ENCODE results near the gene TDO2. TPM values are rescaled to one million over a fixed set of nuclear protein-coding genes. Genes with fewer than 3 reads are reported as not detected.

TDO2 gene
- total and polyA plus RNA-seq, 2 of the 4 experiments (the other 2 are of a cell fraction): 0.09 to 0.18 TPM

DNA sequence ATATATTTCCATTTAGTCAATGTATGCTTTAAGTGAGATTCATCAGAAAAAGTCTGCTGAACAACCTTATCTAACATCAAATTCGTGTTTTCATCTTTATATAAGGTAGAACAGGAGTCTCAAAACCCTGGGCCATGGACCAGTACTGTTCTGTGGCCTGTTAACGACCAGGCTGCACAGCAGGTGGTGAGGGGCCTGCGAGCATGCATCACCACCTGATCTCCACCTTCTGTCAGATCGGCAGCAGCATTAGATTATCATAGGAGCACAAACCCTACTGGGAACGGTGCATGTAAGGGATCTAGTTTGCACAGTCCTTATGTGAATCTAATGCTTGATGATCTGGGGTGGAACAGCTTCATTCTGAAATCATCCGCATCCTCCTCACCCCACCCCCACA lies 47.0 kb downstream of the TDO2 start:
- POLR2A ChIA-PET (ENCODE audit: unreplicated experiment): no interaction called here
- in situ Hi-C loops (cut with MboI; ENCODE audit: low sequenced_read_pairs): loop anchor here (5.0 to 25.0 kb wide), 5 partner anchors 143 to 1012 kb away; partner anchors contain the start of gene PDGFC
- no peak overlapping the region for H2BK15ac ChIP-seq (ENCODE audit: low read depth, low read length)

More for the DNA sequence above, 47.0 kb downstream of the TDO2 start:
- BruUV-seq (replicated peaks): no TSS peak
- no peaks in the 10 kb centered on the region for H3K79me1 ChIP-seq (ENCODE audit: low read depth in 1 of 2, low read length in 2 of 2)
- no peak overlapping the region for H2AK5ac ChIP-seq (ENCODE audit: low read depth, low read length)
- no peak for DNase-seq
- ATAC-seq (ENCODE audit: low read depth): no peak
- H3K27ac ChIP-seq (ENCODE audit: insufficient read depth, low read length): no peak overlapping the region
- no peaks in the 10 kb centered on the region for H3K36me3 ChIP-seq (ENCODE audit: control insufficient read depth, insufficient read depth, low read length)
- no peaks in the 10 kb centered on the region for H3K27me3 ChIP-seq (ENCODE audit: control insufficient read depth, insufficient read depth, low read length)
- WGBS, 2 experiments (ENCODE audit: extremely low coverage in 2 of 2, insufficient read length in 1 of 2): no CpG with 5 or more reads among the region's 6 CpGs
- H2AFZ ChIP-seq (replicated peaks; ENCODE audit: low read length, poor library complexity): no peak overlapping the region
- H4K20me1 ChIP-seq (ENCODE audit: insufficient read depth, low read length): no peaks in the 10 kb centered on the region
- no peak overlapping the region for H3K23ac ChIP-seq (ENCODE audit: low read depth, low read length)
- no peak overlapping the region; the same call in 1 of the 2 replicates for H3K4ac ChIP-seq (ENCODE audit: low read depth, low read length)
- no peak overlapping the region for H3K9ac ChIP-seq (ENCODE audit: low read depth, low read length)
- H2BK20ac ChIP-seq (ENCODE audit: low read depth, low read length): no peak overlapping the region
- H3K4me1 ChIP-seq (ENCODE audit: control insufficient read depth, insufficient read depth, low read length): peaks cover 9% of the 10 kb centered on the region
- intact Hi-C loops (cut with micrococcal nuclease): loop anchor here (10.0 kb wide), 1 partner anchor 1014 kb away; no protein-coding TSS in a partner anchor
- no peak overlapping the region for H4K8ac ChIP-seq (ENCODE audit: low read depth in 2 of 2, low read length in 2 of 2)
- TF ChIP-seq SMC3 (IDR thresholded peaks at IDR 0.05; ENCODE audit: low read depth, low read length): no peak
- no peak for TF ChIP-seq CEBPB (IDR thresholded peaks at IDR 0.05; ENCODE audit: low read depth, low read length)
- TF ChIP-seq, protein P1, sequence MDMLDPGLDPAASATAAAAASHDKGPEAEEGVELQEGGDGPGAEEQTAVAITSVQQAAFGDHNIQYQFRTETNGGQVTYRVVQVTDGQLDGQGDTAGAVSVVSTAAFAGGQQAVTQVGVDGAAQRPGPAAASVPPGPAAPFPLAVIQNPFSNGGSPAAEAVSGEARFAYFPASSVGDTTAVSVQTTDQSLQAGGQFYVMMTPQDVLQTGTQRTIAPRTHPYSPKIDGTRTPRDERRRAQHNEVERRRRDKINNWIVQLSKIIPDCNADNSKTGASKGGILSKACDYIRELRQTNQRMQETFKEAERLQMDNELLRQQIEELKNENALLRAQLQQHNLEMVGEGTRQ (IDR thresholded peaks at IDR 0.05; ENCODE audit: low read depth, low read length): no peak
- no peak for TF ChIP-seq RFX5 (IDR thresholded peaks at IDR 0.05; ENCODE audit: low read depth, low read length)
- TF ChIP-seq BHLHE40 (IDR thresholded peaks at IDR 0.05; ENCODE audit: low read depth, low read length): no peak
- no peak for TF ChIP-seq POLR2A (IDR thresholded peaks at IDR 0.05; ENCODE audit: low read depth, low read length)
- TF ChIP-seq, protein P2, sequence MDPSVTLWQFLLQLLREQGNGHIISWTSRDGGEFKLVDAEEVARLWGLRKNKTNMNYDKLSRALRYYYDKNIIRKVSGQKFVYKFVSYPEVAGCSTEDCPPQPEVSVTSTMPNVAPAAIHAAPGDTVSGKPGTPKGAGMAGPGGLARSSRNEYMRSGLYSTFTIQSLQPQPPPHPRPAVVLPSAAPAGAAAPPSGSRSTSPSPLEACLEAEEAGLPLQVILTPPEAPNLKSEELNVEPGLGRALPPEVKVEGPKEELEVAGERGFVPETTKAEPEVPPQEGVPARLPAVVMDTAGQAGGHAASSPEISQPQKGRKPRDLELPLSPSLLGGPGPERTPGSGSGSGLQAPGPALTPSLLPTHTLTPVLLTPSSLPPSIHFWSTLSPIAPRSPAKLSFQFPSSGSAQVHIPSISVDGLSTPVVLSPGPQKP (IDR thresholded peaks at IDR 0.05; ENCODE audit: borderline replicate concordance, low read depth, low read length): no peak
- H2BK5ac ChIP-seq (ENCODE audit: low read depth, low read length, poor library complexity, severe bottlenecking): no peak overlapping the region
- no peak overlapping the region for H3K14ac ChIP-seq (replicated peaks; ENCODE audit: low read depth, low read length)
- CTCF ChIA-PET: no interaction called here
- no peaks in the 10 kb centered on the region for H3K9me3 ChIP-seq (ENCODE audit: control insufficient read depth, insufficient read depth, low read length)
- dilution Hi-C loops (cut with HindIII; ENCODE audit: low sequenced_read_pairs, unreplicated experiment): no loop called here
- no peak overlapping the region for H3K18ac ChIP-seq (ENCODE audit: low read depth, low read length)
- H3K4me3 ChIP-seq (ENCODE audit: insufficient read depth, low read depth, low read length): no peak overlapping the region
- H3K4me2 ChIP-seq (ENCODE audit: low read depth, low read length): no peak overlapping the region
- H2BK120ac ChIP-seq (ENCODE audit: low read depth, low read length): no peak overlapping the region; the same call in 1 of the 2 replicates
- no peak overlapping the region for H4K91ac ChIP-seq (ENCODE audit: insufficient read depth, low read depth, low read length)
- no peak overlapping the region for H4K5ac ChIP-seq (ENCODE audit: low read depth, low read length)
- peaks cover 4% of the 10 kb centered on the region for H3K9me1 ChIP-seq (ENCODE audit: insufficient read depth, low read length)
- no peak overlapping the region for H3K56ac ChIP-seq (ENCODE audit: extremely low read depth, insufficient read depth, low read length)
- H2AK9ac ChIP-seq (replicated peaks; ENCODE audit: low read depth, low read length, poor library complexity): no peak overlapping the region

Measured in IMR-90 (cell line).